ENCODE data around the gene MED13L.

Gene MED13L

DNA sequence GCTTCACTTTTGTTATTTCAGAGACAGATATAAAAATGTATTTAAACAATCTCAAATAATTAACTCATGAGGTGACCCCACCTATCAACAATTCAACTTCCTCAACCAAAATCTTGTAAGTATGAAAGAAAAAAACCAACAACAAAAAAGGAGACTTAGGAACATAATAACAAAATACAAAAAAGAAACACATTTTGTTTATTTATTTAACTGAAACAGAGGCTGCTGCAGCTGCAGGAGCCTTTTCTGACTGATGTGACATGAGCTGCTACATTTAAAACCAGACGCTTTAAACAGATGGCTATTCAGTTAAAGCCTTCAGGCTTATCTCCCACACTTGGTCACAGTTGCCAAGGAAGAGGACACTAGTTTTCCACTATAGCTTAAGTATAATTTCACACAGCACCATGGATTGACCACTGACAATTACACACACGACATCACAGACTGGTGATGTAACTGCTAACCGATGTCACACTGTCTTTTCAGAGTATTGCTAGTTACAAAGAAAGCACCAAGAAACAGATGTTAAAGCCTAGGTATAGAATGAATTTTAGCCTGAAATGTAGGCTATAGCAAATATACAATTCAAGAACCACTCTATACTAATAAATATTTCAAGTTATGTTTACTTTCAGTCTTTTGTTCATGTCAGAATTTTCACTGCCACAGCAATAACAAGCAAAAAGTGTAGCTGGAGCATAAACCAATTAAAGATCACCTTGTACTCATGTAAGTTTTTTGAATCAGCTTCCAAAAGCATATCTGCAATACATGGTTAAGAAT is 113.0 kb downstream of the MED13L start:
- H3K4me3 ChIP-seq, result no peak overlapping the region
- H3K27ac ChIP-seq, result no peak overlapping the region
- DNase-seq (ENCODE audit: low spot score), result no peak
- TF ChIP-seq, protein P1, sequence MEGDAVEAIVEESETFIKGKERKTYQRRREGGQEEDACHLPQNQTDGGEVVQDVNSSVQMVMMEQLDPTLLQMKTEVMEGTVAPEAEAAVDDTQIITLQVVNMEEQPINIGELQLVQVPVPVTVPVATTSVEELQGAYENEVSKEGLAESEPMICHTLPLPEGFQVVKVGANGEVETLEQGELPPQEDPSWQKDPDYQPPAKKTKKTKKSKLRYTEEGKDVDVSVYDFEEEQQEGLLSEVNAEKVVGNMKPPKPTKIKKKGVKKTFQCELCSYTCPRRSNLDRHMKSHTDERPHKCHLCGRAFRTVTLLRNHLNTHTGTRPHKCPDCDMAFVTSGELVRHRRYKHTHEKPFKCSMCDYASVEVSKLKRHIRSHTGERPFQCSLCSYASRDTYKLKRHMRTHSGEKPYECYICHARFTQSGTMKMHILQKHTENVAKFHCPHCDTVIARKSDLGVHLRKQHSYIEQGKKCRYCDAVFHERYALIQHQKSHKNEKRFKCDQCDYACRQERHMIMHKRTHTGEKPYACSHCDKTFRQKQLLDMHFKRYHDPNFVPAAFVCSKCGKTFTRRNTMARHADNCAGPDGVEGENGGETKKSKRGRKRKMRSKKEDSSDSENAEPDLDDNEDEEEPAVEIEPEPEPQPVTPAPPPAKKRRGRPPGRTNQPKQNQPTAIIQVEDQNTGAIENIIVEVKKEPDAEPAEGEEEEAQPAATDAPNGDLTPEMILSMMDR (IDR thresholded peaks at IDR 0.05), result no peak

DNA sequence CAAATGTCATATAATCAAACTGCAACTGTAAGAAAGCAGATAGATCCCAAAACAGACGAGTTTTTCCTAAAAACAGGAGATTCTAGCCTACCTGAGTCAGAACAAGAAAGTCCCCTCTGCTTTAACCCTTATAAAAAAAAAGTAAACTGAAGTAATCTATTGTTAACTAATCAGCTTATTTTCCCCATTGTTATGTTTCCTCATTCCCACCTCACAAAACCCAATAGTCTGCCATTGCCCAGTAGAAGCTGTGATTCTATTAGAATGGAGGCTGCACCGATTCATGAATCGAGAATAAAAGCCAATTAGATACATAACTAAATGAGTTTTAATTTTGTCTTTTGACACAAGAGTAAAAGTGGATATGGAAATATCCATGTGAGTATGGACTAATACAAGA is 115.4 kb downstream of the MED13L start:
- Histone ChIP-seq H3K27ac (no peak overlapping the region), H3K4me3 (no peak overlapping the region)
- TF ChIP-seq, protein P1 (IDR thresholded peaks at IDR 0.05), result no peak
- DNase-seq (ENCODE audit: low spot score), result no peak

DNA sequence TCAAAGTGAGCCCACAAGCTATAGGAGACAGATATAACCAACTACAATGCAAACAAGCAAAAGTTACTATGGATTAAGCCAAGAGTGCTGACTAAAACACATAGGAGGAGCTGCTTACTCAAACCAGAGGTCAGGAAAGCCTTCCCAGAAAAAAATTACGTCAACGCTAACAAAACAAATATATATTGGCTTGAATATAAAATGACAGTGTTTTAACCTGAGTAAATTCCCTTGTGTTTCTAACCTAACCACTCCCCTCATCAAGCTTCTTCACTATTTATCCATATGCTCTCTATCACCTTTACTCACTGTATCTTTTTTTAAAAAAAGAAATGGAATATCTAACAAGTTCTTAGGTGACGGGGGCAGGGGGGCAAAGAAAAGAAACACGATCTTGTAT is 115.9 kb downstream of the MED13L start:
- Histone ChIP-seq H3K27ac (no peak overlapping the region), H3K4me3 (no peak overlapping the region)
- TF ChIP-seq, protein P1 (IDR thresholded peaks at IDR 0.05), result no peak
- no peak for DNase-seq (ENCODE audit: low spot score)

DNA sequence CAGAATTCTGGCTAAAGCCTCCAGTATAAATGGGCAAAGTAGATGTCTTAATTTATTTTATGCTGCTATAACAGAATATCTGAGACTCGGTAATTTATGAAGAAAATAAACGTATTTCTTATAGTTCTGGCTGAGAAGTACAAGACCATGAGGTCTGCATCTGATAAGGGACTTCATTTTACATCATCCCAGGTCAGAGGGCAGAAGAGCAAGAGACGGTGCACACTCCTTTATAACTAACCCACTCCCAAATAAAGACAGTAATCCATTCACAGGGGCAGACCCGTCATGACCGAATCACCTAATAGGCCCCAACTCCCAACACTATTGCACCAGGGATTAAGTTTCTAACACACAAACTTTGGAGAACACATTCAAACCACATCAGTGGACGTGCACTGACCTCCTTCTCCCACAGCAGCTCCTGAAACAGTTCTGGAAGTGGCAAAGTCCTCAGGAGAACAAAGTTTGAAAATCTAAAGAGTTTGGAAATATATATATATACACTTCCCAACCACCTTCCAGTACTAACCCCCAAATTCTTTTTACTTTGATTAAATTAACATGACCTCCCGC is 116.5 kb downstream of the MED13L start:
- H3K4me3 ChIP-seq, result no peak overlapping the region
- TF ChIP-seq, protein P1 (IDR thresholded peaks at IDR 0.05), result no peak
- no peak for DNase-seq (ENCODE audit: low spot score)
- no peak overlapping the region for H3K27ac ChIP-seq

DNA sequence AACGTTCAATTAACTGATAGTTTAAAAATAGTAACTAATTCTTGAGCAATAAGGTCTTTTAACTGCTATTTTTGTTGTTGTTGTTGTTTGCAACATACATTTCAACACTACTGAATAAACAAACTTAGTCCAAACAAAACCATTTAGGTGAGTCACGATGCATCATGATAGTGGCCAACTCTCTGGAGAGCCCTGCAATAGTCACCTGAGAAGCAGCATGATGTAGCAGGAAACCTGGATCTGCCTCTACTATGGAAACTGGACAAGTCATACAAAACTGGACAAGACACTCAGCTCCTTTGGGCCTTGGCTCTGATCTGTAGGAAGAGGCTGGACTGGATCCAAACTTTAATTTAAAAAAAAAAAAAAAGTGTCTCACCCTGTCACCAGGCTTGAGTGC is 117.3 kb downstream of the MED13L start:
- TF ChIP-seq, protein P1 (IDR thresholded peaks at IDR 0.05), result no peak
- Histone ChIP-seq H3K4me3 (no peak overlapping the region), H3K27ac (no peak overlapping the region)
- DNase-seq (ENCODE audit: low spot score), result no peak

DNA sequence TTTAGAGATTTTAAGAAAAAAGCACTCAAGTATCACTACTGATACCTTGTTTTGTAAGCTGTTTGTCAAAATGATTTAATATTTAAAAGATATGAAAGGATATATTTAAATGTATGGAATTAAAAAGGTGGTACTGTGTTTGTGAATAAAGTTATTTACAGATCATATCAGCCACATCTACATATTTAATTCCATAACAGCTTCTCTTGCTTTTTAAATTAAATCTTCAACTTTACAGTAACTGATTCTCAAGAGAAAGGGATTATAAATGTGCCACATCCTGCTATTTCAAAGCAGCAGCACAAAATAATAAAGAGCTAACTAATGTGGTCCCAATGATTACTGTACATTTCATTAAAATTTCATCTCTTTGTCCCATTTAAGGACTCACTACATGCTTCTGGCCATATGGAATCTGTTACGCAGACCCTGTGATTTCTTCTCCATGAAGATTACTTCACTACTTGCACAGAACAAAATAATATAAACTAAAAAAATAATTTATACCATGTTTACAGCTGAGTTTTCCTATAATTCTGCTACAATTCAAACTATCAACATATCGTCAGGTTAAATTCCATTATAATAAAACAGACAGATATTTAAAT is 117.8 kb downstream of the MED13L start:
- no peak overlapping the region for H3K4me3 ChIP-seq
- DNase-seq (ENCODE audit: low spot score), result no peak
- TF ChIP-seq, protein P1 (IDR thresholded peaks at IDR 0.05), result no peak
- no peak overlapping the region for H3K27ac ChIP-seq

Data from coronary artery (tissue), 2 donors.